ENCODE measurements around the gene PDE4D. TPM values are rescaled to one million over a fixed set of nuclear protein-coding genes. Genes with fewer than 3 reads are reported as not detected.

PDE4D gene
- polyA plus RNA-seq, 1 donor (not counting 4 experiments of a cell fraction or from before 2014, with no cell fraction given) = 3.6 TPM

- Histone ChIP-seq H3K4me1 (ENCODE audit: control insufficient read depth, extremely low read depth, insufficient read depth, low read length) (no peaks in the 10 kb centered on the region), H3K9ac (ENCODE audit: control insufficient read depth, extremely low read depth, insufficient read depth, low read length) (no peak overlapping the region), H3K79me2 (ENCODE audit: control insufficient read depth, insufficient read depth, low read length) (no peaks in the 10 kb centered on the region), H2AFZ (ENCODE audit: control insufficient read depth, low read length) (no peak overlapping the region), H3K4me2 (ENCODE audit: control insufficient read depth, extremely low read depth, insufficient read depth, low read depth, low read length) (no peak overlapping the region), H3K9me3 (ENCODE audit: control insufficient read depth, low read depth, low read length) (no peaks in the 10 kb centered on the region), H3K27me3 (ENCODE audit: control insufficient read depth, extremely low read depth, insufficient read depth, low read length) (no peaks in the 10 kb centered on the region), H4K20me1 (ENCODE audit: control insufficient read depth, extremely low read depth, insufficient read depth, low read length) (no peaks in the 10 kb centered on the region), H3K4me3 (ENCODE audit: control insufficient read depth in 2 of 3, extremely low read depth in 1 of 3, insufficient read depth in 2 of 3, low read depth in 1 of 3, low read length in 3 of 3) (no peak overlapping the region), H3K36me3 (ENCODE audit: control insufficient read depth in 2 of 2, extremely low read depth in 1 of 2, insufficient read depth in 2 of 2, low read length in 2 of 2) (no peaks in the 10 kb centered on the region), H3K9me1 (ENCODE audit: control insufficient read depth, extremely low read depth, insufficient read depth, low read length) (no peaks in the 10 kb centered on the region), H3K27ac (ENCODE audit: control insufficient read depth, insufficient read depth, low read length) (no peak overlapping the region)
- DNase-seq (ENCODE audit: low read depth, low spot score) = no peak
- no peak for TF ChIP-seq EZH2 (IDR thresholded peaks at IDR 0.05; ENCODE audit: low read length)
- no peak for TF ChIP-seq CTCF (optimal IDR thresholded peaks at IDR 0.05 in 1 of 3, IDR thresholded peaks at IDR 0.05 in 1 of 3, conservative IDR thresholded peaks at IDR 0.05 in 1 of 3; ENCODE audit: extremely low read depth in 1 of 3, insufficient read depth in 2 of 3, low read length in 3 of 3)
- FAIRE-seq = no peak
- dilution Hi-C loops (cut with MboI; ENCODE audit: extremely low pct_ligation_motif_present, low sequenced_read_pairs) = no loop called here
These were observed 551.3 kb downstream of the PDE4D start for GRCh38 chr5:59342181-59342580.

- Histone ChIP-seq H3K27ac (ENCODE audit: control insufficient read depth, insufficient read depth, low read length) (no peak overlapping the region), H3K36me3 (ENCODE audit: control insufficient read depth in 2 of 2, extremely low read depth in 1 of 2, insufficient read depth in 2 of 2, low read length in 2 of 2) (no peaks in the 10 kb centered on the region), H2AFZ (ENCODE audit: control insufficient read depth, low read length) (no peak overlapping the region), H3K9me3 (ENCODE audit: control insufficient read depth, low read depth, low read length) (no peaks in the 10 kb centered on the region), H3K27me3 (ENCODE audit: control insufficient read depth, extremely low read depth, insufficient read depth, low read length) (no peaks in the 10 kb centered on the region), H3K79me2 (ENCODE audit: control insufficient read depth, insufficient read depth, low read length) (no peaks in the 10 kb centered on the region), H3K9me1 (ENCODE audit: control insufficient read depth, extremely low read depth, insufficient read depth, low read length) (no peaks in the 10 kb centered on the region), H3K4me2 (ENCODE audit: control insufficient read depth, extremely low read depth, insufficient read depth, low read depth, low read length) (no peak overlapping the region), H3K9ac (ENCODE audit: control insufficient read depth, extremely low read depth, insufficient read depth, low read length) (no peak overlapping the region), H4K20me1 (ENCODE audit: control insufficient read depth, extremely low read depth, insufficient read depth, low read length) (no peaks in the 10 kb centered on the region), H3K4me1 (ENCODE audit: control insufficient read depth, extremely low read depth, insufficient read depth, low read length) (no peaks in the 10 kb centered on the region), H3K4me3 (ENCODE audit: control insufficient read depth in 2 of 3, extremely low read depth in 1 of 3, insufficient read depth in 2 of 3, low read depth in 1 of 3, low read length in 3 of 3) (no peak overlapping the region)
- dilution Hi-C loops (cut with MboI; ENCODE audit: extremely low pct_ligation_motif_present, low sequenced_read_pairs) = no loop called here
- TF ChIP-seq CTCF (optimal IDR thresholded peaks at IDR 0.05 in 1 of 3, IDR thresholded peaks at IDR 0.05 in 1 of 3, conservative IDR thresholded peaks at IDR 0.05 in 1 of 3; ENCODE audit: extremely low read depth in 1 of 3, insufficient read depth in 2 of 3, low read length in 3 of 3) = no peak
- no peak for TF ChIP-seq EZH2 (IDR thresholded peaks at IDR 0.05; ENCODE audit: low read length)
- no peak for DNase-seq (ENCODE audit: low read depth, low spot score)
- no peak for FAIRE-seq
These were observed 551.8 kb downstream of the PDE4D start for GRCh38 chr5:59341760-59342159.
